GM19324 (cell line): Measurements from ENCODE around the gene TMEM106C.

ENCODE experiments used
- ATAC-seq: cut with Tn5 transposase; IDR thresholded peaks from one replicate; pipeline ENCODE4 v1.9.1; 2021; ENCODE audit warnings: mild to moderate bottlenecking, moderate library complexity; ENCODE audit not compliant: unreplicated experiment, low FRiP score

The TMEM106C gene

DNA sequence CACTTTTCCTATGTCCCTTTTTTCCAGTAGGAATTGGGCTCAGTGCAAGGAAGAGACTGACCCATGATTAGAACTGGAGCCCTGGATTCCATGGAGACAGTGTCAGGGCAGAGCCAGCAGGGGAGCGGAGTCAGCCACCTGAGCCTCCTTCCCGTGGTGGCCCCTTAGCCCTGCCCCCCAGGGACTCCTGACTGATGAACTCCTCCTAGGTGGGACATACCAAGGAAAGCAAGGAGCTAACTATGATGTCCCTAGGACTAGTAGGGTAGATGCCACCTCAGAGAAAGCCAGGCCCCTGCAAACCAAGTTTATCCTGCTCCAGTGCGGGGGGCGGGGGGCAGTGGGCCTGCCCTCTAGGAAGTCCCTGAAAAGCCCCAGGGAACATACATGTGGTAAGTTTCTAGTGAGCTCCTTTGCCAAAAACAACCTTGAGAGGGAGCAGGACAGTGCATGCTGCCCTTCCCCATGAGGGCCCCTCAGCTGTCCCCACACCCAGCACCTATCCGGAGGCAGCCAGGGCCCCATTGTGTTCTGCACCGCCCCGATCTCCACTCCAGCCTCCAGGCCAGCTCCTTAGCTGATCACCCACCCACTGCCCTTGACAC is 47.1 kb downstream of the TMEM106C start:
- ATAC-seq: no peak

DNA sequence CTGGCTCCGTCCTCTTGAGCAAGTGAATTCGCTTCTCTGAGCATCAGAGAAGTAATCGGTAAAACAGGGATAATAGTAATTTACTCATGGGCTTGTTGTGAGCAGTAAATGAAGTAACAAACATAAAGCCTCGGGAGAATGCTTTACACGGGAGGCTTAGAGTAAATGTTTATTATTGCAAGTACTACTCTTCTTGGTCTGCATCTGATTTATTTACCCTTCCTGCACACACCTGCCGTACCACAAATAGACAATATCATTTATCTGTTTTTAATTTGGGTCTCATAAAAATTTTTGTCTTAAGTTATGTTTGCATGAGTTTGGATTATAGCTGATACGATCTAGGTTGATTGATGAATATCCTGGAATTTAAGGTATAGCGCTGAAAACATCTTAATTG is 48.7 kb downstream of the TMEM106C start:
- no peak for ATAC-seq

DNA sequence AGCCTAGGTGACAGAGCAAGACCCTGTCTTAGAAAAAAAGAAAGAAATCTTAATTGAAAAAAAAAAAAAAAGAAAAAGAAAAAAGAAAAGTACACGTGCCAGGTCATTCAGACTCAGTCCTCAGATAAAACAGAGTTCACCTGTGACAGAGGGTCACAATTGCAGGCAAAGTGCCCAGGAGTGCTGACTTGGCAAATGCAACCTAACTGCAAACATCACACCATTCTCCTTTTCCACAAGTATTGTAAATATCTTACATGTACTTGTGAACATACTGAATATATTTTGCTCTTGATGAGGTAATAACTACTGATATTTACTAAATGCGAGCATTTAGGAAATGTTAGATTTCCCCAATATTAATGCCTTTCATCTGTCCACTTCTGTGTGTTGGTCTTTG is 49.9 kb downstream of the TMEM106C start:
- ATAC-seq: no peak

DNA sequence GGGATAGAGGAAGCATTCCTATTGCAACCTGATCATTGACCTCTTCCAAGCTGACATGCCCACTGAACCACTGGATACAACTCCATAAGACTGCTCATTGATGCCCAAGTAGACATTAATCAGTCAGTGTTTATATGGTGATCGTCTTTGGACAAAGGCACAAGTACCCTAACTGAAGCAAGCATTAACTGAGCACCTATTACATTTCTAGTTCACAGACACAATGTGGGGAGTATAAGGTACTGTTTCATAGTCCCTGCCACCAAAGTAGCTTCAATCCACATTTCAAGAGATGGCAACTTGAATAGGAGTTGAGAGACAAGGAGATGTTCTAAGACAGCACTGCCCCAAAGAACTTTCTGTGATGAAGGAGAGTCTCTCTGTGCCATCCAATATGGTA is 51.7 kb downstream of the TMEM106C start:
- no peak for ATAC-seq

DNA sequence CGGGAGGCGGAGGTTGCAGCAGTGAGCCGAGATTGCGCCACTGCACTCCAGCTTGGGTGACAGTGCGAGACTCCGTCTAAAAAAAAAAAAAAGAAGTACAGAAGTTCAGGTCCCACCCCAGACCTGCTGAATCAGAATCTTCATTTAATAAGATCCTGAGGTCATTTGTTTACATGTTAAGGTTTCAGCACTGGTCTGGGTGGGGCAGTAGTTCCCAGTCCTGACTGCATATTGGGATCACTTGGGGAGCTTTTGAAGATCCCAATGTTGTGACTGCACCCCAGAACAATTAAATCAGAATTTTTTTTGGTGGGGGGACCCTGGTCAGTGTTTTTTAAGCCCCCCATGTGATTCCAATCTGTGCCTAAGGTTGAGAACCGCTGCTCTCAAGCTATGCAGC is 52.6 kb downstream of the TMEM106C start:
- no peak for ATAC-seq

DNA sequence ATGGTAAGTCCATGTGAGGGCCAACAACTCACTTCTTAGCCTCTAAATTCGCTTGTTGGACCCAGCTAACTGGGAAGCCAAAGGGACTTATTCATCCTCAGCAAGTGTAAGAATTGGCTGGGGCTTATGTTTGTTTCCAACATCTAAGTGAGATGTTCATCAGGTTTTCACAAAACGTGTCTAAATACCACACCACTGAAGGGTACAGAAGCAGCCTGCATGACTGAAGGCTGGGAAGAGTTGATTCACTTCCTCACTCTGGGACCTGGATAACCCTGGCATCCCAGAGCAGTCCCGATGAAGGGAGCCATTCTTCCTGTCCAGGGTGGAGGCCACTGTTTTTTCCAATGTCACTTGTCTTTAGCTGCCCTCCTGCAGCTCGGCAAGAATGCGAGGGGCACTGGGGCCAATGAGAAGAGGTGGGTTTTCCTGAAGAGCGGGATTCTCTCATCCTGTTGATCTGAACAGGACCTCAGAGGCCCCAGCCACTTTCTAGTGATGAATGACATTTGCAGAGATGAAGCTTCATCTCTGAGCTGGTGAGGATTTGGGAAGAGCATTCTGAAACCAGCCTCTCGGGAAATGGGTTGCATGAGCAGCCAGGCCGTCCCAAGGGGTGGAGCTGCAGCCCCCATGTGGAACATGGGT is 53.1 kb downstream of the TMEM106C start:
- no peak for ATAC-seq

DNA sequence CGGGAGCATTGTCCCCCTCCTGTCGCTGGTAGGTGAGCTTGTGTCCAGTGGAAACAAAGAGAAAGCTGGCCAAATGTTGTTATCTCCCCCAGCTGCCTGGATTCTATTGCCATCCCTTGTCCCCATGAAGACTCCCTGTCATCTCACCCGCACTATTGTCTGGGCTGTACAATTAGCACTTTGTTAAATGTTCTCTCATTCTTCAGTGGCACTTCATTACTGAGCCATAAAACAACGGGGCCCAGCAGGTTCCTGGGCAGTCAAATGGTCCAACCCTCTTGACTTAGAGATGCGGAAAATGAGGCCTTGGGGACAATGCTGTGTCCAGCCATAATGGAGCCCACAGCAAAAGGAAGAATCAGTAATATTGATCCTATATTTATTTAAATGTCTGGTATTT is 54.1 kb downstream of the TMEM106C start:
- no peak for ATAC-seq

DNA sequence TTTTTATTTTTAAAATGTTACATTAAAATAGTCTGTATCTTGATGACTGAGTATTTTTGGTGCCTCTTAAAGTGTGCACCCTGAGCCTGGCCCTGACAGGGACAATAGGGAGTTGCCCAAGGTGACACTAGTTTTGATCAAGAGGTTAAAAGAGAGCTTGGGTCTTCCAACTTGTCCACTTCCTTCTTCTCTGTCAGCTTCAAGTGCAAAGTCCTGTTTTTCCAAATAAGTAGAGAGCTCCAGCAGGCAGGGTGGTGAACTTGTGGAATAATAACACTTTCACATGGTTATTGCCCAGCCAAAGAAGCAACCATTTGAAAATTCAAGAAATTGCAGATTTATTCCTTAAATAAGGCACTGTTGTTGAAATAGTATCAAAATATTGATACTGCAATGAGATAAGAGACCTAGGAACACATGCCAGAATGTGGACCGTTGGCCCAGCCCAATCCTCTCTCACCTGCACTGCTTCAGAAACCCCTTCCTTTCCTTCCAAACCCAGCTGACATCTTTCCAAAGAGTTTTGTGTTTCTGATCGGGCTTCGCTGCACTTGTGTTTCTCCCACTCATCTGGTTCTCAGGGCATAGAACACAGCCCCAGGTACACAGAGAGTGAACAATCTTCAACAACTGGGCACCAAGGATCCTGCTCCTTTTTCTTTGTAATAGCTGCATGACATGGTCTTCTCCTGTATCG is 54.7 kb downstream of the TMEM106C start:
- no peak for ATAC-seq
